Type B pancreatic cell (in vitro differentiated cells): ENCODE results near the gene HYAL4. TPM values are rescaled to one million over a fixed set of nuclear protein-coding genes. Genes with fewer than 3 reads are reported as not detected.
"Not testable (repeated sequence)": the region's sequence is repeated elsewhere in the genome, so short reads cannot be mapped to it uniquely, and the experiment has no call there.

Source experiments
- DNase-seq: peaks from one replicate; pipeline ENCODE4 v3.0.0; 2021; ENCODE audit warnings: mixed read lengths; ENCODE audit not compliant: unreplicated experiment; ENCODE audit errors: extremely low spot score
- H3K27ac Mint-ChIP-seq: 2 replicates; pipeline ENCODE4 v1.8.0; 2021; ENCODE audit warnings: mild to moderate bottlenecking, mixed read lengths
- H3K27me3 Mint-ChIP-seq: 2 replicates; pipeline ENCODE4 v1.8.0; 2021; ENCODE audit warnings: mixed read lengths
- H3K36me3 Mint-ChIP-seq: 2 replicates; pipeline ENCODE4 v1.8.0; 2021; ENCODE audit warnings: mixed read lengths
- H3K4me1 Mint-ChIP-seq: one replicate; pipeline ENCODE4 v1.8.0; 2021; ENCODE audit warnings: mixed read lengths; ENCODE audit not compliant: unreplicated experiment
- H3K4me3 Mint-ChIP-seq: 2 replicates; pipeline ENCODE4 v1.8.0; 2021; ENCODE audit warnings: mild to moderate bottlenecking, mixed read lengths
- H3K9me3 Mint-ChIP-seq: 2 replicates; pipeline ENCODE4 v1.8.0; 2021; ENCODE audit warnings: mixed read lengths
- total RNA-seq: library from RNA; stranded (reverse); gene quantifications from 2 replicates; pipeline ENCODE4 v1.2.1, GENCODE V29; 2021; ENCODE audit warnings: low replicate concordance
- TF ChIP-seq, protein P1 (sequence below): fragments of 200-600 bp; sonication (generic); conservative IDR thresholded peaks from 2 replicates; pipeline ENCODE4 v1.5.0; 2021; ENCODE audit warnings: antibody characterized with exemption, mild to moderate bottlenecking

Gene HYAL4
- total RNA-seq, 1 donor from 2014 or later = not detected

DNA sequence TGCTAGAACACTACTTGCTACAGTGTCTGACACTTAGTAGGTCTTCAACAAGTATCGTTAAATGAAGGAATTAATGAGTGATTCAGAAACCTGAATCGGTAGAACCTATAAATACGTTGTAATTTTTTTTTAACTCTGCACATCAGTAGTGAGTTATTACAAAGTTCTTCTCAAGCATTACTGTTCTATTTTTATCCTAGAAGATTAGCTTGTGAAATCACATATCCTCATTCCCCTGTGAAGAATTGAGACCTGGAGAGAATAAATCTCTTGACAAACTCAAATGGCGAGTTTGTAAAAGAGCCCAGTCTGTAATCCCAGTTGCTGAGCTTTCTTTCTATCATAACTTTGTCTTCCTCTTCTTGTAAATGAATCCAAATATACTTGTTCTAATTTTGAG, 34.7 kb downstream of the HYAL4 start:
- TF ChIP-seq, protein P1, sequence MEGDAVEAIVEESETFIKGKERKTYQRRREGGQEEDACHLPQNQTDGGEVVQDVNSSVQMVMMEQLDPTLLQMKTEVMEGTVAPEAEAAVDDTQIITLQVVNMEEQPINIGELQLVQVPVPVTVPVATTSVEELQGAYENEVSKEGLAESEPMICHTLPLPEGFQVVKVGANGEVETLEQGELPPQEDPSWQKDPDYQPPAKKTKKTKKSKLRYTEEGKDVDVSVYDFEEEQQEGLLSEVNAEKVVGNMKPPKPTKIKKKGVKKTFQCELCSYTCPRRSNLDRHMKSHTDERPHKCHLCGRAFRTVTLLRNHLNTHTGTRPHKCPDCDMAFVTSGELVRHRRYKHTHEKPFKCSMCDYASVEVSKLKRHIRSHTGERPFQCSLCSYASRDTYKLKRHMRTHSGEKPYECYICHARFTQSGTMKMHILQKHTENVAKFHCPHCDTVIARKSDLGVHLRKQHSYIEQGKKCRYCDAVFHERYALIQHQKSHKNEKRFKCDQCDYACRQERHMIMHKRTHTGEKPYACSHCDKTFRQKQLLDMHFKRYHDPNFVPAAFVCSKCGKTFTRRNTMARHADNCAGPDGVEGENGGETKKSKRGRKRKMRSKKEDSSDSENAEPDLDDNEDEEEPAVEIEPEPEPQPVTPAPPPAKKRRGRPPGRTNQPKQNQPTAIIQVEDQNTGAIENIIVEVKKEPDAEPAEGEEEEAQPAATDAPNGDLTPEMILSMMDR = no peak
- H3K27ac Mint-ChIP-seq = no peak overlapping the region

DNA sequence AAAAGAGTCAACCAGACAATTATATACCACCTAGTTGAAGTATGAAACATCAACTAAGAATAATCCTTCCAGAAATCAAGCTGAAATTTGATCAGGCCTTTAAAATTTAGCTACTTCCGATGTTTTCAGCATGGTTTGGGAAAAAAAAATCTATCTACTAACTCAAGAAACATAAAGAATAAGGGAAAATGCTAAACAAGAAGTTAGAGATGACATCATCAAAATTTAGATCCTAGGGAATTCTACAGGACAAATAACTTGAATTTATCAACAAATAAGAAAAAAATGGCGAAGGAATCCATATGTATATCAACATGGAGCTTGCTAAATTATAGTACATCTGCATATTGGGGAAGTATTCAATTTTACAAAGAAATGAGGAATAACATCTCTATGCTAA, 36.3 kb downstream of the HYAL4 start:
- TF ChIP-seq, protein P1 = no peak
- H3K36me3 Mint-ChIP-seq = no peaks in the 10 kb centered on the region
- no peaks in the 10 kb centered on the region for H3K4me1 Mint-ChIP-seq
- DNase-seq = no peak
- H3K9me3 Mint-ChIP-seq = no peaks in the 10 kb centered on the region
- no peak overlapping the region for H3K4me3 Mint-ChIP-seq
- no peak overlapping the region for H3K27ac Mint-ChIP-seq
- no peaks in the 10 kb centered on the region for H3K27me3 Mint-ChIP-seq

More for the DNA sequence above, 34.7 kb downstream of the HYAL4 start:
- no peaks in the 10 kb centered on the region for H3K27me3 Mint-ChIP-seq
- H3K9me3 Mint-ChIP-seq = no peaks in the 10 kb centered on the region
- DNase-seq = no peak
- H3K36me3 Mint-ChIP-seq = no peaks in the 10 kb centered on the region
- no peak overlapping the region for H3K4me3 Mint-ChIP-seq
- no peaks in the 10 kb centered on the region for H3K4me1 Mint-ChIP-seq

DNA sequence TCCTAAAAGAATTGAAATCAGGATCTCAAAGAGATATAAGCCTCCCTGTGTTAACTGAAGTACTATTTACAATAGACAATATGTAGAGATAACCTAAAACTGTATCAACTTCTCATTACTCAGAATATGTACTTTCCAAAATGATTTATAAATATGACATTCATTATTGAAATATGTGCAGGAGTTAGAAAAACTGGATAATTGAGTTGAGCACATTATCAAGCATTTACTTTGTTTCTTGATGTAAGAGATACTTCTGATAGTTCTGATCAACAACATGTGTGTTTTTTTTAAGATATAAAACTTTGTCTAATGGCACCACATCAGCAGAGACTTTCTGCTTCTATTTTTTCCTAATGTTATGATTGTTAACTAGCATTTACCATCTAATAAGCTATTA, 38.2 kb downstream of the HYAL4 start:
- H3K36me3 Mint-ChIP-seq = no peaks in the 10 kb centered on the region
- H3K9me3 Mint-ChIP-seq = no peaks in the 10 kb centered on the region
- H3K4me3 Mint-ChIP-seq = no peak overlapping the region
- no peak overlapping the region for H3K27ac Mint-ChIP-seq
- TF ChIP-seq, protein P1 = no peak
- no peak for DNase-seq
- H3K27me3 Mint-ChIP-seq = no peaks in the 10 kb centered on the region
- H3K4me1 Mint-ChIP-seq = no peaks in the 10 kb centered on the region

DNA sequence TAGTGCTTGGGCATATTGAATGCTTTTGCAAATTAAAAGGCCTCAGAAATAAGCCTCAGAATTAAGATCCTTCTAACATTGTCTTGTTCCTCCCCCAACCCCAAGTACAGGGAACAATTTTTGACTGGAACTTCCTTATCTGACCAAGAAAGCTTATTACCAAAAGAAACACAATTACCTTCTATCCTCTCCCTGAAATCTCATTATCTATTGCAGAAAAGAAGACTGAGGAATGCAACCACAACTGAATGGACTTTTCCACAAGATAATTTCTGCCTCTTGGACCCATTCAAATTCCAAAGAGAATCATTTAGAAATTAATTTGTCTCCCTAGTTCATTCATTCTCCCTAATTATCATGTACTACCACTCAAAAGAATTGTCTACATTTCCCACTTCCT, 43.2 kb downstream of the HYAL4 start:
- TF ChIP-seq, protein P1 = no peak
- Mint-ChIP-seq H3K4me1 (no peaks in the 10 kb centered on the region), H3K27me3 (no peaks in the 10 kb centered on the region), H3K27ac (no peak overlapping the region), H3K36me3 (no peaks in the 10 kb centered on the region), H3K9me3 (no peaks in the 10 kb centered on the region), H3K4me3 (no peak overlapping the region)
- DNase-seq = no peak

DNA sequence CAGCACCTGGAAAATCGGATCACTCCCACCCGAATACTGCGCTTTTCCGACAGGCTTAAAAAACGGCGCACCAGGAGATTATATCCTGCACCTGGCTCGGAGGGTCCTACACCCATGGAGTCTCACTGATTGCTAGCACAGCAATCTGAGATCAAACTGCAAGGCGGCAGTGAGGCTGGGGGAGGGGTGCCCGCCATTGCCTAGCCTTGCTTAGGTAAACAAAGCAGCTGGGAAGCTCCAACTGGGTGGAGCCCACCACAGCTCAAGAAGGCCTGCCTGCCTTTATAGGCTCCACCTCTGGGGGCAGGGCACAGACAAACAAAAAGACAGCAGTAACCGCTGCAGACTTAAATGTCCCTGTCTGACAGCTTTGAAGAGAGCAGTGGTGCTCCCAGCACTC, 49.8 kb downstream of the HYAL4 start:
- H3K9me3 Mint-ChIP-seq, DNase-seq, H3K27ac Mint-ChIP-seq, H3K4me3 Mint-ChIP-seq, H3K36me3 Mint-ChIP-seq, H3K4me1 Mint-ChIP-seq, H3K27me3 Mint-ChIP-seq: not testable (repeated sequence)

DNA sequence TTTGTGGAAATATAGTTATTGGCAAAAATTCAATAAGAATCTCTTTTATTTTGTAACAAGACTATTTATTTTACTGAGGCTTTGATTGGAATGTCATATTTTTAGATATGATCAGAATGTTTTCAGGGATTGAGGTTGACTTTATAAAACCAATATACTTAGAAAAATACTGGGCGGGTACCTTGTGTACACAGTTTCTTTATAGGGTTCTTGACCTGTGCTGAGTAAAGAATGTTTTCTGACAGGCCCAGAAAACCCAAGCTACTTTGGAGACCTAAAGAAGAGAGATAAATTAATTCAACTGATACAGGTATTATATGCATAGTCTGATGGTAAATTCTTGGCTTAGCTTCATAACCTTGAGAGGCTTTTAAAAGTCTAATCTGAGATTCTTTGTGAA, 56.1 kb downstream of the HYAL4 start:
- Mint-ChIP-seq H3K9me3 (peaks cover 3% of the 10 kb centered on the region), H3K36me3 (no peaks in the 10 kb centered on the region), H3K27me3 (no peaks in the 10 kb centered on the region)

More for the DNA sequence above, 56.1 kb downstream of the HYAL4 start:
- Mint-ChIP-seq H3K4me1 (no peaks in the 10 kb centered on the region), H3K27ac (no peak overlapping the region), H3K4me3 (no peak overlapping the region)
- TF ChIP-seq, protein P1 = no peak
- no peak for DNase-seq
